Activated T-helper 2 cell treated with anti-CD3 and anti-CD28 coated beads, Interferon-gamma antibody, Interleukin-2, Interleukin-4, amounts not matched to agents 10 μg/mL and 5 μg/mL and 100 μg/mL, durations not matched to agents 14 hours and 24 hours and 36 hours (primary cell): ENCODE data around the gene ALG14. TPM values are rescaled to one million over a fixed set of nuclear protein-coding genes. Genes with fewer than 3 reads are reported as not detected.

ENCODE experiments used
- DNase-seq: peaks from one replicate; pipeline ENCODE4 v3.0.0; 2021; ENCODE audit warnings: low spot score
- H3K27ac Mint-ChIP-seq: one replicate; pipeline ENCODE4 v1.8.0; 2021; ENCODE audit warnings: mixed read lengths
- H3K27me3 Mint-ChIP-seq: one replicate; pipeline ENCODE4 v1.8.0; 2021; ENCODE audit warnings: low read depth, mixed read lengths
- H3K36me3 Mint-ChIP-seq: one replicate; pipeline ENCODE4 v1.8.0; 2021; ENCODE audit warnings: low read depth, mixed read lengths
- H3K4me1 Mint-ChIP-seq: one replicate; pipeline ENCODE4 v1.8.0; 2021; ENCODE audit warnings: low read depth, mixed read lengths
- H3K4me3 Mint-ChIP-seq: one replicate; pipeline ENCODE4 v1.8.0; 2021; ENCODE audit warnings: low read depth, mild to moderate bottlenecking, moderate library complexity, mixed read lengths
- H3K9me3 Mint-ChIP-seq: one replicate; pipeline ENCODE4 v1.8.0; 2021; ENCODE audit warnings: mixed read lengths
- intact Hi-C: fragments of 100-400 bp; cut with micrococcal nuclease; formaldehyde crosslinking; loops from one replicate; pipeline ENCODE4 v1.15.1; 2023
- total RNA-seq: library from RNA; stranded (reverse); gene quantifications from 2 replicates; pipeline ENCODE4 v1.2.3, GENCODE V29; 2022

Gene ALG14
- total RNA-seq, 1 donor from 2014 or later = 2.4 TPM

GRCh38 chr1:94958081-94958480, 114.7 kb downstream of the ALG14 start:
- H3K9me3 Mint-ChIP-seq = no peaks in the 10 kb centered on the region
- peaks cover 6% of the 10 kb centered on the region for H3K4me1 Mint-ChIP-seq
- H3K27ac Mint-ChIP-seq = no peak overlapping the region
- intact Hi-C loops = no loop called here
- no peak for DNase-seq
- H3K4me3 Mint-ChIP-seq = no peak overlapping the region
- H3K27me3 Mint-ChIP-seq = no peaks in the 10 kb centered on the region
- no peaks in the 10 kb centered on the region for H3K36me3 Mint-ChIP-seq

GRCh38 chr1:94955767-94956632, 116.8 kb downstream of the ALG14 start:
- Mint-ChIP-seq H3K4me1 (no peaks in the 10 kb centered on the region), H3K4me3 (no peak overlapping the region), H3K9me3 (no peaks in the 10 kb centered on the region), H3K36me3 (no peaks in the 10 kb centered on the region), H3K27ac (no peak overlapping the region), H3K27me3 (no peaks in the 10 kb centered on the region)
- intact Hi-C loops = no loop called here
- DNase-seq = no peak

- Mint-ChIP-seq H3K4me3 (no peak overlapping the region), H3K4me1 (no peaks in the 10 kb centered on the region), H3K27ac (no peak overlapping the region), H3K27me3 (no peaks in the 10 kb centered on the region), H3K36me3 (no peaks in the 10 kb centered on the region), H3K9me3 (no peaks in the 10 kb centered on the region)
- intact Hi-C loops = no loop called here
- DNase-seq = no peak
Observed at GRCh38 chr1:94954263-94955220, 118.2 kb downstream of the ALG14 start.

- Mint-ChIP-seq H3K27me3 (no peaks in the 10 kb centered on the region), H3K9me3 (no peaks in the 10 kb centered on the region), H3K36me3 (no peaks in the 10 kb centered on the region), H3K4me3 (no peak overlapping the region), H3K4me1 (no peaks in the 10 kb centered on the region), H3K27ac (no peak overlapping the region)
- intact Hi-C loops = no loop called here
- no peak for DNase-seq
Observed at GRCh38 chr1:94953746-94954145, 119.0 kb downstream of the ALG14 start.

GRCh38 chr1:94953107-94953506, 119.6 kb downstream of the ALG14 start:
- H3K27ac Mint-ChIP-seq = no peak overlapping the region
- no peaks in the 10 kb centered on the region for H3K4me1 Mint-ChIP-seq
- intact Hi-C loops = no loop called here
- H3K27me3 Mint-ChIP-seq = no peaks in the 10 kb centered on the region
- DNase-seq = no peak
- no peaks in the 10 kb centered on the region for H3K9me3 Mint-ChIP-seq
- H3K4me3 Mint-ChIP-seq = no peak overlapping the region
- H3K36me3 Mint-ChIP-seq = no peaks in the 10 kb centered on the region

- H3K36me3 Mint-ChIP-seq = no peaks in the 10 kb centered on the region
- H3K27me3 Mint-ChIP-seq = no peaks in the 10 kb centered on the region
Observed at GRCh38 chr1:94952539-94952938, 120.2 kb downstream of the ALG14 start.

GRCh38 chr1:94951509-94952208, 121.1 kb downstream of the ALG14 start:
- H3K9me3 Mint-ChIP-seq = no peaks in the 10 kb centered on the region
- no peak overlapping the region for H3K27ac Mint-ChIP-seq
- H3K4me3 Mint-ChIP-seq = no peak overlapping the region
- H3K27me3 Mint-ChIP-seq = no peaks in the 10 kb centered on the region
- H3K4me1 Mint-ChIP-seq = no peaks in the 10 kb centered on the region
- intact Hi-C loops = no loop called here
- no peaks in the 10 kb centered on the region for H3K36me3 Mint-ChIP-seq
- DNase-seq = no peak

More at GRCh38 chr1:94952539-94952938, 120.2 kb downstream of the ALG14 start:
- Mint-ChIP-seq H3K4me3 (no peak overlapping the region), H3K4me1 (no peaks in the 10 kb centered on the region), H3K9me3 (no peaks in the 10 kb centered on the region), H3K27ac (no peak overlapping the region)
- intact Hi-C loops = no loop called here
- DNase-seq = no peak

GRCh38 chr1:94951046-94951445, 121.7 kb downstream of the ALG14 start:
- Mint-ChIP-seq H3K4me1 (no peaks in the 10 kb centered on the region), H3K27ac (no peak overlapping the region), H3K27me3 (no peaks in the 10 kb centered on the region), H3K4me3 (no peak overlapping the region), H3K9me3 (no peaks in the 10 kb centered on the region), H3K36me3 (no peaks in the 10 kb centered on the region)
- intact Hi-C loops = no loop called here
- DNase-seq = no peak

- Mint-ChIP-seq H3K9me3 (no peaks in the 10 kb centered on the region), H3K4me1 (no peaks in the 10 kb centered on the region), H3K27ac (no peak overlapping the region), H3K4me3 (no peak overlapping the region), H3K27me3 (no peaks in the 10 kb centered on the region), H3K36me3 (no peaks in the 10 kb centered on the region)
- intact Hi-C loops = no loop called here
- no peak for DNase-seq
Observed at GRCh38 chr1:94949681-94950661, 122.8 kb downstream of the ALG14 start.

GRCh38 chr1:94947437-94947836, 125.3 kb downstream of the ALG14 start:
- peaks cover 6% of the 10 kb centered on the region for H3K27me3 Mint-ChIP-seq
- DNase-seq = no peak
- no peak overlapping the region for H3K4me3 Mint-ChIP-seq
- no peaks in the 10 kb centered on the region for H3K36me3 Mint-ChIP-seq
- intact Hi-C loops = no loop called here
- H3K9me3 Mint-ChIP-seq = no peaks in the 10 kb centered on the region
- H3K27ac Mint-ChIP-seq = no peak overlapping the region
- no peaks in the 10 kb centered on the region for H3K4me1 Mint-ChIP-seq

- DNase-seq = no peak
- Mint-ChIP-seq H3K27me3 (peaks cover 6% of the 10 kb centered on the region), H3K4me3 (no peak overlapping the region), H3K9me3 (no peaks in the 10 kb centered on the region), H3K4me1 (no peaks in the 10 kb centered on the region), H3K27ac (no peak overlapping the region), H3K36me3 (no peaks in the 10 kb centered on the region)
- intact Hi-C loops = no loop called here
Observed at GRCh38 chr1:94946886-94947285, 125.9 kb downstream of the ALG14 start.
